G401 (cell line): ENCODE results near the gene FARS2. TPM values are rescaled to one million over a fixed set of nuclear protein-coding genes. Genes with fewer than 3 reads are reported as not detected.

ENCODE experiments used
- DNase-seq: peaks from one replicate; pipeline ENCODE4 v3.0.0-alpha.2; 2015; ENCODE audit warnings: low spot score
- in situ Hi-C: cut with HindIII; loops from 2 replicates; pipeline ENCODE4 v1.10.0; 2016; ENCODE audit warnings: low sequenced_read_pairs, mixed read lengths
- total RNA-seq: library from RNA; depleted of rRNA; stranded (reverse); fragments of >200 nt; shearing (Covaris generic); gene quantifications from 2 replicates; pipeline ENCODE4 v1.2.3, GENCODE V29; 2014

FARS2 gene
- total RNA-seq, 1 experiment from 2014 or later: 17.7 TPM

DNA sequence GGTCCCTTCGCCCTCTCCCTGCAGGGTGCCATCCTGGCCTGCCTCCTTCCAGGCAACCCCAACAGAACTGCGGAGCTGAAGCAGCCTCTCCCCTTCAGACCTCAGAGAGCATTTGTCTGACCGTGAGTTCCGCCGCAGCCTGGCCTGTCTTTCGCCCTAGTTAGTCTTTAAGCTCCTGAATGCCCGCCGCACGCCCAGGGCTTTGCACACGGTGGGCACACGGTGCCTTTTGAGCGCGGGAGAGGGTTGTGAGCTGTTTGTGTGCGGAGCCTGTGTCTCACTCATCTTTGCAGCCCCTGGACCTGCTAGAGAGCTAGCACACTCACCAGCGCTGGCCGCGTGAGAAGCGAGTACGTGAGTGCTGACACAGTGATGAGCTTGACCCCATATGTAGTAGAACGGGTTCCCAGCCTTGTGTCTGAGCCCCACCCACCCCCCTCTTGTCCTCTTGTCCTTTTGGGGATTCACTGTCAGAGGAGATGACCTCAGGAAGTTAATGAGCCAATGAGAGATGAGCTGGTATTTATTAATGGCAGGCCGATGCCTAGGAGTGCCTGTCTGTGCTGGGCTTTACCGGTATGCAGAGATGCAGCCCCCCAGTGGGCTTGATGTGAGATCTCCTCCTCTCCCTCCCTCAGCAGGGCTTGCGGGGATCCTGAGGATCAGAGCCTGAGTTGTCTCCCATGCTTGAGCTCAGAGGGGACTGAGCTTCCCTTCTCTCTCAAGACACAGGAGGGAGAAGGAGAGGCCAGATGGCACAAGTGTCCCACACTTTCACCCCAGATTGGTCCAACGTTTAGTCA is 249.2 kb downstream of the FARS2 start:
- DNase-seq: no peak
- in situ Hi-C loops: no loop called here

DNA sequence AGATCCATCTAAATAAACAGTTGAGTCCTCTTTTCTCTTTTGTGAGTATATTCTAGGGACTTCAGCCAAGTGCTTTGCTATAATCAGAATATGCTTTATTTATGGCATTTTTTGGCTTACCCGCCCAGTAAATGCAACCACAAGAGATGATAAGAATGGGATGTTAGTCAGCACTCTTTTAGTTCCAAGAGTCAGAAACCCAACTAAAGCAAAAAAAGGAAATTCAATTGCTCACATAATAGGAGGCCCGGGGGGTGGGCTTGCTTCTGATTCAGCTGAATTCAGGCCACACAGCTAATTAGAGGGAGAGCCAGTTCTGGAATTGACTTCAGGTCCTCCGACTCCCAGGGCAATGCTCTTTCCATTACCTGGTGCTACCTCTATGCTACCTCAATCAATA is 250.6 kb downstream of the FARS2 start:
- in situ Hi-C loops: no loop called here
- no peak for DNase-seq

DNA sequence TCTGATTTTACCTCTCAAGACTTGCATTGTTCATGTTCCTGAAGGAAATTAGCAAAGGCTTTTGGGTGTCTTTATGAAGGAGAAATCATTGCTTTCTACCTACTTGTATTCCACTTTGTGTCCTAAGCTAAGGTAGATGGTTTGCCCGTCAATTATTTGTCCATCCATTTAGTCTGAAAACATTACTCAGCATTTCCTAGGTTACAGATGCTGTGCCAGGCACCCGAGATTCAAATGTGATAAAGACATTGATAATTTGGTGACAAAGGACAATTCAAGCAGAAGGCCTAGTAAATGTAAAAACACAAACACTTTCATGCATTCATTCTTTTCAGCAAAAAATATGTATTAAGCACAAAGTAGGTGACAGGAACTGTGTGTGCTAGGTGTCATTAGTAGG is 251.1 kb downstream of the FARS2 start:
- in situ Hi-C loops: no loop called here
- no peak for DNase-seq

DNA sequence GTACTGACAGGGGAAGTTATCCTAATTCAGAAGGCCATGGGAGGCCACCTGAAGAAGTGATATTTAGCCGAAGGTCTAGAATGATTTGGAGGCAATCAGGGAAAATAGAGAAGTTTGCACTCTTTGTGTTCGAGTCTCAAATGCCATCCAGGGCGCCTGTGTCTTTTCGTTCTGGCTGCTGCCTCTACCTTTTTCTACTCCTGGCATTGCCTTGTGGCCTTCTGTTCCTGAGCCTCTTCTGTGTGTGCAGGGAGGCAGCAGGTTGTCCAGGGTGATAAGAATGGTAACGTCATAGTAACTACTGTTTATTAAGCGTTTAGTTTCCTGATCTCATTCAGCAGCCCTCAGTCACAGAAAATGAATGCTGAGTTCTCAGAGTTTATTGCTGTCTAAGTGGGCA is 252.1 kb downstream of the FARS2 start:
- in situ Hi-C loops: no loop called here
- no peak for DNase-seq

DNA sequence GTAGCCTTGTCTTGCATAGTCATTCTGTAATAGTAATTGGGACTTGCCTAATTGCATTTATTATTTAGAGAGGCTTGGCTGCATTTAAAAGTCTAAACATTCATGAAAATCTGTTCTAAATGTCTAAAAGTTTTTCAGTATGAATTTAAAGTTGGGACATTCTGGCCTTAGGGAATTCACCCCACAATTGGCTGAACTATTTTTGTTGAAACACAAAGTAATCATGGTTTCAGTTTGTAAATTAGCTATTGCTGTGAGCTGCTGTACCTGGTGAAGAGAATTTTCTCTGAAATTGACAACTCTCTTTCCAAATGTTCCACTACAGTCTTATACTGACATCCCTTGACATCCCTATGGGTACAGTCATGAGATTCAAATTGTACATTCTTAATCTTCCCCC is 253.0 kb downstream of the FARS2 start:
- in situ Hi-C loops: no loop called here
- no peak for DNase-seq

DNA sequence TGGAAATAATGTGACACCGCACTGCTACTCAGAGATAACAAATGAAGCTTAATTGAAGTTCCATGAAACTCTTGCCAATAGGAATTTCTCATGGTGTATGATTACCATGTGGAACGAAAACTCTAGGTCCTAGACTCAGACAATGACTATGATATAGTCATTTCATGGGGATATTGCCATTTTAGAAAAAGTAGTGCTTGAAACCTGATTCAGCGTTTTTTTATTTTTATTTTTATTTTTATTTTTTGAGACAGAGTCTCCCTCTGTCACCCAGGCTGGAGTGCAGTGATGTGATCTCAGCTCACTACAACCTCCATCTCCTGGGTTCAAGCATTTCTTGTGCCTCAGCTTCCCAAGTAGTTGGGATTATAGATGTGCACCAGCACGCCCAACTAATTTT is 253.9 kb downstream of the FARS2 start:
- no peak for DNase-seq
- in situ Hi-C loops: no loop called here

DNA sequence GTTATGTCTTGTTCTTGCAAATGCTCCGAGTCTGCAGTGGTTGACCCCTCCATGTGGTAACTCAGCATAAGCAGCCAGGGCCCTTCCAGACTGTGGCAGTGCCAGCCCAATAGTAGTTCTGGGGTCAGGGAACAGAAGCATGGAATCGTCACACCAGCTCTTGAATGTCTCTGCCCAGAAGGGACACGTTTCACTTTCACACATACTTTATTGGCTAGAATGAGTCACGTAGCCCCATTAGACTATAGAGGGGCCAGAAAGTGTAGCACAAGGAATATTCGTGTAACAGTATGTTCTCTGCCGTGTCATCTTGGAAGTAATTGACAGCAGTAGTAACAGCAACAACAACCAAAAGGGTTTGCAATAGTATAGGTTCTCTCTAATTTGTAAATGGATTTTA is 254.7 kb downstream of the FARS2 start:
- no peak for DNase-seq
- in situ Hi-C loops: no loop called here

DNA sequence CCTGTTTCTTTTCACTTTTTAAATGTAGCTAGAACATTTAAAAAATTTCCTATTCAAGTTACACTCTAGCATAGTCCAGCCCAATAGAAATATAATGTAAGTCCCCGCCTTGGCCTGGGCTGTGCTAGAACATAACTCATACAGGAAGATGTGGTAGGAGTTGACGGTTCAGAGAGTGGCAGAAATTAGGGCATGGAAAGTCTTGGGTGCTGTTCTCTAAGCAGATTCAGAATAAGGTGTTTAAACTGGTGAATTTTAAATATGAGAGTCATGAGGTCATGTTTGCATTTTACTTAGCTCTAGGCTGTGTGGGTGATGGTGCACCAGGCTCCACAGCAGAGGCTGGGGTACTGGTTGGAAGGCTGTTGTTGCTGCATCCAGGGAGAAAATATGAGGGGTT is 256.5 kb downstream of the FARS2 start:
- no peak for DNase-seq
- in situ Hi-C loops: no loop called here

DNA sequence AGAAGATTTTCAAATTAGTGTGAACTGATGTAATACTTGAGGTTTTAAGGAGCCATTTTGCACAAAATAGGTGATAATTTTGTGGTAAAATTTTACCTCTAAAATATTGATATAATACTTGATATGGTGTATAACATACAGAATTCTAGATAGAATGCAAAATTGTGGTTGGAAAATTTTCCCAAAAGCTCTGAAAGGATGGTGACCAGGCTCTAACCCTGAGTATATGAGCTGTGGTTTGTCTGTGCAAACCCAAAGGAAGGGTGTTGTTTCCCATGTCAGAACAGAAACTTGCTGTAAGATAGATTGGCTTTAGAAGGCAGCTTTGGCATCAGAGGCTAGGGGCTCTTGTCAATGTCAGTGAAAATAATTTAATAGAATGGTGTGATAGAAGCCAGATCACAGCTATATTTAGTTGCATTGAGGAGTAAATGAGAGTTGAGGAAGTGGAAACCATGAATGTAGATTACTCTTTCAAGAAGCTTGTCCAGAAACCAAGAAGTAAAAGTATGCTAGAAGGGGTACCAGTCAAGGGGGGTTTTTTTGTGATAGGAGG is 257.7 kb downstream of the FARS2 start:
- in situ Hi-C loops: no loop called here

DNA sequence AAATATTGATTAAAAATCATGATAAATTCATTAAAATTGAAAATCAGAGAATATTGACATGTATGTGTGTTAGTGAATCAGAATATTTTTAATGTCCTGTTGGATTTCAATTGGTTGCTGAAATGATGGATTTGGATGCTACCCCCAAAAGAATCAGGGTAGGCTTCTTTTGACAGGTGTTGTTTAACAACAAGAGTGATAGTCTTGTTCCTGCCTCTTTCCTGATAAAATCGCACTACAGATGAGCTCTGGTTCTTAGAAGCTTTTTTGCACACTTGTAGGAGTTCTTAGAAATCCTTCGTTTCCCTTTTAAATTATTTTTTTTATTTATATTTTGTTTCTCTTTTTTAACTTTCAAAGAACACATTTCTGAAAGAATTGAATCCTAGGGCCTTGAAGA is 259.5 kb downstream of the FARS2 start:
- in situ Hi-C loops: no loop called here
- DNase-seq: no peak

More for the DNA sequence above, 257.7 kb downstream of the FARS2 start:
- no peak for DNase-seq

DNA sequence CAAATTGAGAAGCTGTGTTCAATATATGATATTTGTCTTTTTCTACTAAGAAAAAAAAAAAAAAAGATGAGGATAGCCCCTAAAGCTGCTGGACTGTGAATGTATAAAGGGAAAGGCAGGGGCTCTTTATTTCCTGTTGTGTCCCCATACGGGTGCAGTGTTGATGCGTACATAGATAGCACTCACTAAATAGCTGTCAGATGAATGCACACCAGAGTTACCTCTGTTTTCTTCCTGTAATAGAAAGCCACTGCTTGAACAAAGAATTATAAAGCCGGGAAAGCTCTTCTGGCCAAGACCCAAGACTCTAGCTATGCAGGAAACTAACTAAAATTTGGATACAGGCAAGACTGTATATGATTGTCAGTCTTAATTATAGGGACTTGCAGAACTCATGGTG is 260.0 kb downstream of the FARS2 start:
- in situ Hi-C loops: no loop called here
- DNase-seq: no peak

DNA sequence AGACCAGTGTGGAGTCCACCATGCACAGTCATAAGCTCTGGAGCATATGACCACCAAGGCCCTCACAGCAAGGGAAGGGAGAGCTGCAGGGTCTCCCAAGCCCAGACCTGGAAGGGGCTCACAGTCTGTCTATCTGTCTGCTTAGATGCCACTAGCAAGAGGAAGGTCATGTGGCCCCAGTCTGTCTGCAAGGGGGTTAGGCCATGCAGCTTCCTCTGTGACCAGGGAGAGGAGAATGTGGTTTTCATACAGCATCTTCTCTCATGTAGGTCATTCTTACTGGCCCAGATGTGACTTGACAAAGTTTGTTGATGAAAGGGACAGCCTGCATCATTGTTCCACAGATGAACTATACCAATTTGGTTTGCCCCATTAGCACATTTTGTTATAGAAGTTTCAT is 260.8 kb downstream of the FARS2 start:
- in situ Hi-C loops: no loop called here
- no peak for DNase-seq

DNA sequence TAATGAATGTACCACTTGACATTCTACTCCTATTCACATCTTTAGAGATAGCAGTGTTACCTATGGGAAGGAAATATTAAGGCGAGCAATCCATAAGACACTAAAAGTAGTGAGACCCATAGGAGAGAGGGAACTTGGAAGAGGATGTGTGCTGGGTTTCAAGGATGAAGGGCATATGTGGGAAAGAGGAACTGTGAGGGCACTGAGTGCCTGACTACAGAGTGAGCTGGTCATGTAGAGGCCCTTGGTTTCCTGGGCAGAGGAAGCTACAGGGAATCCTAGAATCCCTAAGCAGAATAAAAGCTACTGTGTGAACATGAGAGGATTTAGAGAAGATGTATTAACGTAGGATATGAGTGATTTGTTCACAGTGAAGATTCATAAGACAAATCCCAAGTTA is 262.8 kb downstream of the FARS2 start:
- in situ Hi-C loops: no loop called here

DNA sequence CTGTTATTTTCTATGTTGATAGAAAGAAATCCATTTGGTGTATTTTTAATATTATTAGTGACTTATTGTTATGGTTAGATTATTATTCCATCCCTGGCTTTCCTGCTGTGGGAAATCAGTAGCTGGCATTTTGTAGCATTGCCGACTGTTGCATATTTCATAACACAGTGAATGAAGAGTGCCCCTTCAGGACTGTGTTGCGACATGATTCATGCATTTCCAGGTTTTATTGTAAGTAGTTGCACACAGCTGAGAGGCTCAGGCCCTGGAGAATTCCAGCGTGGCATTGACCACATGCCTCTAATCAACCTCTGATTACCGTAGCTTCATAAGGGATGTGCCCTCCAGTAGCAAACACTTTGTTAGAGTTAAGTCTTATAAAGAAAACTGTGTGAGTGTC is 263.9 kb downstream of the FARS2 start:
- DNase-seq: no peak
- in situ Hi-C loops: no loop called here

More for the DNA sequence above, 262.8 kb downstream of the FARS2 start:
- DNase-seq: no peak

DNA sequence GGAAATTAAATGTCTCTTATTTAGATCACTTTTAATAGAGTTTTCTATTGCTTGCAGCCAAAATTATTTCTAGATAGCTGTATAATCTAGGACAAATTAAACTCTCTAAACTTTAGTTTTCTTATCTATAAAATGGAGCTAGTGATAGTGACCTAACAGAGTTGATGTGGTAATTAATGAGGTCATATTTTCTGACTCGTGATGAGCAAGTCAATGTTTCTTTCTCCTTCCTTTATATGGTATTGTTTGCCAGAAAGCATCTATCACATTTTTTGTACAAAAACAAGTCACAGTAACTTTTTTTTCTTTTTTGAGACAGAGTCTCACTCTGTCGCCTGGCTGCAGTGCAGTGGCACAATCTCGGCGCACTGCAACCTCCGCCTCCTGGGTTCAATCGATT is 267.7 kb downstream of the FARS2 start:
- DNase-seq: no peak

DNA sequence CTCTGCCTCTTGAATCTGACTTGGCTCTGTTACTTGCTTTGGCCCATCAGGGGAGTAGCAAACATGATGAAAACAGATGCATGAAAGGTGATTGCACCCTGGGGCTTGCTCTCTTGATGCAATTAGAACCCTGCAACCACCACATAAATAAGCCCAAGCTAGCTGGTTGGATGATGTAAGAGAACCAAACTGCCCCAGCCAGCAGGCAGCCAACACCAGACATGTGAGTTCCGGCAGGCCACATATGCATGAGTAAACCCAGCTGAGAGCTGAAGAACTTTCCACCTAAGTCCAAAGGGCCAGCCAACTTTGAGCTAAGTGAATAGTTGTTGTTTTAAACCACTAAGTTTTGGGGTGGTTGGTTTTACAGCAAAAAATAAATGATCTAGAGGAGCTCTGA is 268.4 kb downstream of the FARS2 start:
- DNase-seq: no peak
- in situ Hi-C loops: no loop called here

More for the DNA sequence above, 267.7 kb downstream of the FARS2 start:
- in situ Hi-C loops: no loop called here

DNA sequence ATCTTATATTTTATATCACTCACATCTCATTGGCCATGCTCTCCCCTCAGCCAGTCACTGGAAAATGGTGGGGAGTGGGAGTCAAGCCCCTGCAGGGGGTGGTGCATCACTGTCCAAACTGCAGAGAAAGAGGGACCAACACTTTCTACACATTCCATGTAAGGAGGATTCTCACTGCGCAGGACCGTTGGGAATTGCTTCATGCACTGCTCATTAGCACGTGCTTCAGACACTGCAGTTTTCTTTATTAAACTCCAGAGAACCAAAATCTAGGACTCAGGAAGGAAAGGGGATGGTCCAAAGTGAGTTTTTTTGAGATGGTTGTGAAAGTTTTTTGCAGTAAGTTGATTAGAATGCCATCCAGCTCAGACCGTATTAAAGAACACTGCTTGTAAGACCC is 269.8 kb downstream of the FARS2 start:
- no peak for DNase-seq
- in situ Hi-C loops: no loop called here

DNA sequence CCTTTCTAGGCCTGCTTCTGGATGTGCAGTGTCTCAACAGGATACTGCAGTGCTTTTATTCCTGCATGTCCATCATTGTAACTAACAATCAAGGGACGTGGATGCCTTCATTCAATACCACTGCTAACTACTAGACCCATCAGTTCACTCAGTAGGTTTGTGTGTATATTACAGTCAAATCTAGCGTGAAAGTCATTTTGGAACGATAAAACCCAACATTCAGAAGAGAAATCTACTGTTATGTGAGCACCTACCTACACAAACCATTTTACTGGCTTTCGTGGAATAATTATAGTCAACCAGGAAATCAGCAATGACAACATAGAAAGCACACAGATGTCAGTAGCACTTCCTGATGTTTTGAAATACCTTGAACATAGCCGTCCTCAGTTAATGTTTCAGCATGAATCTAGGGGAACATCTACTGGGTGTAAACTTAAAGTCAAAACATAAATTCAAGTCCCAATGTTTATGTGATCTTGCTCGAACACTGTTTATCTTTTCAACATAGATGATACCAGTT is 270.6 kb downstream of the FARS2 start:
- in situ Hi-C loops: no loop called here
- DNase-seq: no peak

DNA sequence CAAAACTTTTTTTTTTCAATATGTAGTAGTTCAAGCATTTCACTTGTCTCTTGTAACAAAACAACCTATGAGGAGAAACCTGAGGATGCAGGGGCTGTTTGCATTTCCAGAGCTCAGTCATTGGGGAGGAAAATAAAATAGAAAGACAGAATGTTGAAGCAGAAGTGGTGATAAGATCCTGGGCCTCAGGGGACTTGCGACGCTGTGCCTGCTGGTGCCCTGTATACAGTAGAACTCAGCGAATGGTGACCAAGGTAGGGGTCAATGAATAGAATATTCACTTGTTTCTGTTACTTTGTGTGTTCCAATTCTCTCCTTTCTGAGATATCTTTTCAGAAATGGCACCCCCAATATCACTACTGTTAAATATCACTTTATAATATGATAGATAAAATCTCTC is 271.6 kb downstream of the FARS2 start:
- in situ Hi-C loops: no loop called here
- DNase-seq: no peak

DNA sequence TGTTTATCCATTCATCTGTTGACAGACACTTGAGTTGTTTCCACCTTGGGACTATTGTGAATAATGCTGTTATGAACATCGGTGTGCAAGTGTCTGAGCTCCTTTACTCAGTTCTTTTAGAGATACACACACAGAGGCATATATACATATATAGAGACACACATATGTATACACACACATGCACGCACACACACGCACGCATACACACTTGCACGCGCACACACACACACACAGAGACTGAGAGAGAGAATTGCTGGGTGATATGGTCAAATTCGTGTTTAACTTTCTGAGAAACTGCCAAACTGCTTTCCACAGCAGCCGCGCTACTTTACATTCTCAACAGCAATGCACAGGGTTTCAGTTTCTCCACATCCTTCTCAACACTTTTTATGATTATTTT is 273.3 kb downstream of the FARS2 start:
- no peak for DNase-seq
- in situ Hi-C loops: no loop called here

DNA sequence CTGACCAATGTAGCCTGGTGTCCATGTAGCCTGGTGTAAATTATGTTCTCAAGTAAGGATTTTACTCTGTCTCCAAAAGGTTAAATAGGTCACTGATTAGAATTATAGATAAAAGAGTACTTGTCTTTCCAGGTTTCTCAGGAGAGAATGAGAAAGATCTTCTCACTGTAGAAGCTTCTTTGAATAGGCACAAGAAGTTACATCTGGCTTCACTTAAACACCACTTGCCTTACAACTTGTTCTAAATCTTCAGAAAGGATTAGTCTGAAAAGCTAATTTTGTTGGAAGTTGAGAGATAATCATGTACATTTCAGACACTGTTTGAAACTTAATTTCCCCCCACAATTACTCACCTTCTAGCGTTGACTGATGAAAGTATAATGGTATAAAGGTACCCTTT is 275.3 kb downstream of the FARS2 start:
- in situ Hi-C loops: no loop called here
- no peak for DNase-seq
